Mucosa of gallbladder (tissue), 1 donor: Measurements from ENCODE around the gene ARL14EP. TPM values are rescaled to one million over a fixed set of nuclear protein-coding genes. Genes with fewer than 3 reads are reported as not detected.

Source experiments
- DNase-seq: peaks from one replicate; pipeline ENCODE4 v3.0.0-alpha.2; 2020; ENCODE audit warnings: low spot score
- total RNA-seq: library from RNA; stranded (reverse); gene quantifications from one replicate; pipeline ENCODE4 v1.2.1, GENCODE V29; 2021
- donor health status: DM: no; HTN: no; CAD: no.

The ARL14EP gene
- total RNA-seq, result 24.5 TPM

DNA sequence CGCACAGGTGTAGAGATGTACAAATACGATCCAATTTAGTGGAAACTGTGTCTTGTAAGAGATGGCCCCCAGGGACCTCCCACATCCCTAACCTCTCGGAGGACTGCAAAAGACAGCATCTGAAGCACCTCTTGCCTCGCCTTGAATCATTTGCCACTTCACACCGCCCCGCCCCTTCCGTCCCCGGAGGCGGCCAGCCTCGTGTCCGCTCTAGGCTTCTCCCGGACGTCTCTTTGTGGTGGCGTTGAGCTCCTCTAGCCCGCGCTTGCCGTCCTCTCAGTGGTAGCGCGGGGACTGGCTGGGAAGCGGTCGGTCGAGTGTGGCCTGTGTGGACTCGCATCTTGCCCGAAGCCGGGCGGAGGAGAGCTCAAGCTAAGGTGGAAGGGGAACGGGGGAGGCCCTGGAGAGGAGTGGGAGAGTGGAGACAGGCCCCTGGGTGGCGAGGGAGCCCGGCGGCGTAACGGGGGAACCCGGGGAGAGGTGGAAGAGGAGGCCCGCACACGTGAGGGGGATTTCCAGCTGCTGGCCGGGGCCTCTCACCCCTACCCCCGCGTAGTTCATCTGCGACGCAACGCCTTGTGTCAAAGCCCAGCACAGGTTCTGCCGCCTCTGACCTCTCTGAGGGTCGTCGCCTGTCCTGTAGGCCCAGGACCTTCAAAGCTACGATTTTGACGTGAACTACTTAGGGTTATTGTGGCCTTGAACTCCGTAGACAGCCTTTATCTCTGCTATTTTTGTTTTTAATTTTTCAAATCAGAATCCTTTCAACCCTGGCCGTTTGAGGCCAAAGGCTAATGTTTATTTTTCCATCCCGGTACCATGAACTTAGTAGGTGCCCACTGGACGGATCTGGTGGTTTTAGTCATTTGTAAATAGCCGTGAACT is at the start of gene ARL14EP:
Gene ARL14EP (plus strand): TSS at position 279 of the 885 bp plus-strand sequence. CDS start 7,845 bp downstream, outside the sequence.
- peak; percentile 93 for DNase-seq

- DNase-seq, result no peak
Measured at GRCh38 chr11:30277176-30277575, 45.7 kb upstream of the ARL14EP start.

DNA sequence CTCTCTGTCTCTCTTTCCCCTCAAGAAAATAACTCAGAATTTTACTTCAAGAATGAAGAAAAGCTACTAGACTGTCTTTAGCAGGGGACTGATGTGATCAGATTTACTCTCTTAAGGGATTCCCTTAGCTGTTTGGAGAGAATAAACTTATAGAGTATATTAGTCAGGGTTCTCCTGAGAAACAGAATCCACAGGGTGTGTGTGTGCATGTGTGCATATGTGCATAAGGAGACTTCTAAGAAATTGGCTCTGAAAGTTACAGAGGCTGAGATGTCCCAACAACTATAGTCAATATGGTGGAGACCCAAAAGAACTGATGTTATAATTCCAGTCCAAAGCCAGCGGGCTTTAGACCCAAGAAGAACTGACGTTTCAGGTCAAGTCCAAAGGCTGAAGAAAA is 43.1 kb upstream of the ARL14EP start:
- DNase-seq, result no peak

- no peak for DNase-seq
Measured at GRCh38 chr11:30281476-30282288, 41.2 kb upstream of the ARL14EP start.

- no peak for DNase-seq
Measured at GRCh38 chr11:30282289-30282631, 40.6 kb upstream of the ARL14EP start.

DNA sequence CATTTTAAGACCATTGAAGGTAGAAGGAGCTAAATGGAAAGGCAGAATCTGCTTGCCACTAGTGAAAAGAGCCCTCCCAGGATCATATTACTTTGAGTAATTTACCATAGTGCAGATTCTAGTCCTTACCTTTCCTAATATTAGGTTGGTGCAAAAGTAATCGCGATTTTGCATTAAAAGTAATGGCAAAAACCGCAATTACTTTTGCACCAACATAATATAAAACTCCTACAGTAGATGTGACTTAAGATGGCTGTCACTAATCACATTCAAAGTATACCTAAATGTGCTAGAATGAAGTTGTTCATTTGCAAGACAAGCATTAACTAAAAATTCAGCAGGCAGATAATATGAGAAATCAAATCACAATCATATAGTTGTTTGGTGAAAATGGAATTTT is 38.1 kb upstream of the ARL14EP start:
- DNase-seq, result no peak

DNA sequence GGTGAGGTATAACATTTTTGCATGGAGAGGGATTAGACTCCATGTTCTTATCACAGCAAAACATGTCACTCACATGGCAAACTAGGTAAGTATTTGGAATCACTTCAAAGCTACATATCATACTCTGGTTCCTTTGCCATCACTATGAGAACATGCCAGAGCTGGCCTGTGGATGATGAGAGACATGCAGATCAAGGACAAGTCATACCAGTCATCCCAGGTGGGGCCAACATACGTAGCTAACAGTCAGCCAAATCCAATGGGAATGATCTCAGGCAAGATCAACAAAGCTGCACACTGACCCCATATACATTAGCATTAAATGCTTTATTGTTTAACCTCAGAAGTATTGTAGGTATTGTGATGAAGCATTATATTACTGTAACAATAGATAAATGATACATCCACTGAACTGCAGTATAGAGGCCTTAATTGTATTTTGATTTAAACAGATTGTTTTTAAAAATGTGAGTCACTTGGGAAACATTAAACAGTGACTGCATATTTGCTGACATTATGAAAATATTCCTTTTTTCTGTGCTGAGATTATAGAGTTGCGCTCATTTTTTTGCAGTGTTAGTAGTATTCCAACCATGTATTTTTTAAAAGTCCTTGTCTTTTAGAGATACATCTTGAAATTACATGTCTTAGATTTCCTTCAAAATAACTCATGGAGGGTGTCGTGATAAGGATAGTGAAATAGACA is 37.3 kb upstream of the ARL14EP start:
- no peak for DNase-seq

DNA sequence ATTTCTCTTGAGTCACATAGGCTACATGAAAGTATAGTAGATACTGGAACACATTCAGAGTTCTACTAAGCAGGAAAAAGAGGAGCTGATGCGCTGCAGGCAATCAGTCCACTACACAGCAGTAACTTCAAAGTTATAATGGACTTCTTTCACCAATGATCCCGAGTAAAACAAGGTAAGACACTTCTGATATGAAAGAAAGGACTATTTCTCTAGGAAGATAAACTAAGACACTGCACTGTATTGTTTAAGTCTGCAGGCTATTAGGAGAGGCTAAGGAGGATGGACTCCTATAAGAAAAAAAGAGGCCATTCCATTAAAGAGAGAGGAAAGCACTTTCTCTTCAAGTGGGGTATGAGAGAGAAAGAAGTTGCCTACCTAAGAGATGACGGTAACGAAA is 31.6 kb upstream of the ARL14EP start:
- no peak for DNase-seq

DNA sequence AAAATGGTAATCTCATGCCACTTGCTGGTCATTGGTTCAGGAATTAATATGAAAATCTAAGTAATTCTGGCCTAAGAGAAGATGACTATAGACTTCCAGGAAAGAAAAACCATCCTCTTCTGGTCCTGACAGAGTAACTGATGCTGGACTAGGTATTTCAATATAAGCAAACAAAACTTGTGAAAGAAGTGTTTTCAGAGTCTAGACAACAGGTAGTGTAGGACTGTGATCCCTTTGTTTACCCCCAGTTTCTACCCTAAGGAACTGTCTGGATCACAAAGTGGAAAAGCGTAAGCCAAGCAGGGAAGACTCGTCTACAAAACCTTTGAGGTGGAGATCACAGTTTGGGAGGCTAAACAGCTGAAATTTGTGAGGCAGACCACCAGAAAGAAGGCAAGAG is 30.4 kb upstream of the ARL14EP start:
- no peak for DNase-seq

- DNase-seq, result no peak
Measured at GRCh38 chr11:30295178-30295885, 27.6 kb upstream of the ARL14EP start.

- no peak for DNase-seq
Measured at GRCh38 chr11:30304620-30305019, 18.3 kb upstream of the ARL14EP start.

- no peak for DNase-seq
Measured at GRCh38 chr11:30310623-30311022, 12.3 kb upstream of the ARL14EP start.

DNA sequence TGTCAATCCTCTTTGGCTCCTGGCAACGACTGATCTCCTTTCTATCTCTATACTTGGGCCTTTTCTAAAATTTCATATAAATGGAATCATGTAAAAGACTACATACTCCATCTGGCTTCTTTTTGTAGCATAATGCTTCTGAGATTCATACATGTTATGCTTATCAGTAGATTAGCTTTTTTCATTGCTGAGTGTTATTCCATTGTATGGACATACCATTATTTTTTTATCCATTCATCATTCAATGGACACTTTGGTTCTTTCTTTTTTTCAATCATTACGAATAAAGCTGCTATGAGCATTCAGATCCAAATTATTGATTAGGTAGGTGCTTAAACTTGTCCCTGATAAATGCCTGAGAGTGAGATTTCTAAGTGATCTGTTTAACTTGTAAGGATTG is 11.7 kb upstream of the ARL14EP start:
- DNase-seq, result no peak

DNA sequence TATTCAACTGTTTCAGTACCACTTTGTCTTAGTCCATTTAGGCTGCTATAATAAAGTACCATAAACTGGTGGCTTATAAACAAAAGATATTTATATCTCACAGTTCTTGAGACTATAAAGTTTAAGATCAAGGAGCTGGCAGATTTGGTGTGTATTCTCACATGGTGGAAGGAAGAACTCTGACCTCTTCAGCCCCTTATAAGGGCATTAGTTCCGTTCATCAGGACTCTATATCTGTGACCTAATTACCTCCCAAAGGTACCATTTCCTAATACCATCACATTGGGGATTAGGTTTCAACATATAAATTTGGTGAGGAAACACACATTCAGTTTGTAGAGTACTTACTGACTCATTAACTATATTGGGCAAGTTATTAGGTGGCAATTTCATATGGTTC is 10.7 kb upstream of the ARL14EP start:
- no peak for DNase-seq

DNA sequence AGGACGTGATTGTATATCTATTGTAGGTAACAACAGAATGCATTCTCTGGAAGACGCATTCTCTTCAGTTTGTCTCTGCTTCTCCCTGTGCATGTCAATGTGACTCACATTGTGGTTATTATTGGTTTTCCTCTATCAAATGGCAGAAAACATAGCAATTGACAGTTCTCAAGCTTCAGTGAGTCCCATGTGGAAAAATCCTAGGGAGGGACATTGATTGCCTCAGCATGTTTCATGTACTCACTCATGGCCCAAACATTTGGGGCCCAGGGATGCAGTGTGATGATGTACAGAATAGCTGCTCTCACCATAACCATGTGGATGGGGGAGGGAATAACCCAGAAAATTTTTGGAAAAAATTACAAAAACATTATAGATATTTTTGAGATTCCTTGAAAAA is 9.3 kb upstream of the ARL14EP start:
- DNase-seq, result no peak

GRCh38 chr11:30314625-30315024 is 8.3 kb upstream of the ARL14EP start:
- DNase-seq, result no peak

- no peak for DNase-seq
Measured at GRCh38 chr11:30316237-30316636, 6.7 kb upstream of the ARL14EP start.

DNA sequence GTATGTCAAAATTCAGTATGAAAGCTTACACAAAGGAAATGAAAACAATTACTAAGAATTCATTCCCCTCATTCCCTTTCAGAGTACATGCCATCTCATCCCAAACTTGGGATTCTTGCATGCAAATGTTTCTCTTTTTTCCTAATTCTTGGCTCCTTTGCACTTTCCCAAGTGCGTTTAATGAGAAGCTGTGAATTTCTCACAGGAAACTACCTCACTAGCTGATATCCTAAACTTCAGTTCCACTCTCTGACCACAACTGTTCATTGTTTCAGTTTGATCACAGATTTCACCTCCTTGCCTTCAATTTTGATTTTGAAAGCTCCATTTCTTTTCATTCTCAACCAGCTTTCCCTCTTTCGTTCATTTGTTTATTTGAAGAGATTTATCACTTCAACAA is 5.9 kb upstream of the ARL14EP start:
- DNase-seq, result no peak

DNA sequence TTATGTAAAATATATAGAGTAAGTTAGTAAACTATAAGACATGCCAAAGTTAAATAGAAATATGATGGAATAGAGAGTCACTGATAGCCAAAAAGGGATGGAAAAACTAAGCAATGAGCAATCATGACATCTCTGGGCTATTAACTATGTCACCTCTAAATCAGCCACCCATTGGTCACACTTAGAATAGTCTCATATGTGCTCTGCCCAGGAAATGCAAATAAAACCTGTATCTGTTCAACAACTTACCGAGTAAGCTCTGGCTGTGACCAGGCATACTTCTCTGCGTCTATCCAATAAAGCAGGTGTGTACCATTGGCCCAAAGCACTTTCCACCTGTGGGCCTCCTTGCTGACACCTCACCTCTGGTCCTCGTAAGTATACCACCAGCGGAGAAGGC is 1.6 kb upstream of the ARL14EP start:
- DNase-seq, result no peak

GRCh38 chr11:30322191-30322590 is 713 bp upstream of the ARL14EP start:
- no peak for DNase-seq

DNA sequence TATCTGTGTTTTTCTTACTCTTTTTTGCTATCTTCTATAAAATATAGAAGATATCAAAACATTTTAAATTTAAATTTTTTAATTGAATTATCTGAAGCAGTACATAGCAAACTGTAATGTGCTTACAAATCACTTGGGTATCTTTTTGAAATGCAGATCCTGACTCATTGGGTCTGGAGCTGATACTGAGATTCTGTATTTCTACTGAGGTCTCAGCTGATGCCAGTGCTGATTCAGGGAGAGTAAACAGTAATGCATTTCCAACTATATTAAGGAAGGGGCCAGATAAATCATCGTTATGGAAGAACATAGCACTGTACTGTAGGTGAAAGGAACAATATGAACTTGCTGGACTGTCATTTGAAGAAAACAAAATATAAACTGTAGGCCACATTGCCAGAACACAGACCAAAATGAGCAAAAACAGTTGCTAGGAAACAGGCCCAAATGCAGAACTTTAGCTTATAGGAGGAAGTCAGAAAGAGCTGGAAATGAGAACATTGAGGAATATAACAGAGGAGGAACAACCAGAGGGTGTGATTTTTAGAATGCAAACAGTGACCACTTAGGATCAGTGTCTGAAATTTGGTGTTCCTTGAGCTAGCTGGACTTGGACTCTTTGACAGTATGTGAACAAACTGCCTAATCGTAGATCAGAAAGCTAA is 3.3 kb downstream of the ARL14EP start:
- no peak for DNase-seq
